Measurements from ENCODE around the gene PTCRA.

Gene PTCRA

DNA sequence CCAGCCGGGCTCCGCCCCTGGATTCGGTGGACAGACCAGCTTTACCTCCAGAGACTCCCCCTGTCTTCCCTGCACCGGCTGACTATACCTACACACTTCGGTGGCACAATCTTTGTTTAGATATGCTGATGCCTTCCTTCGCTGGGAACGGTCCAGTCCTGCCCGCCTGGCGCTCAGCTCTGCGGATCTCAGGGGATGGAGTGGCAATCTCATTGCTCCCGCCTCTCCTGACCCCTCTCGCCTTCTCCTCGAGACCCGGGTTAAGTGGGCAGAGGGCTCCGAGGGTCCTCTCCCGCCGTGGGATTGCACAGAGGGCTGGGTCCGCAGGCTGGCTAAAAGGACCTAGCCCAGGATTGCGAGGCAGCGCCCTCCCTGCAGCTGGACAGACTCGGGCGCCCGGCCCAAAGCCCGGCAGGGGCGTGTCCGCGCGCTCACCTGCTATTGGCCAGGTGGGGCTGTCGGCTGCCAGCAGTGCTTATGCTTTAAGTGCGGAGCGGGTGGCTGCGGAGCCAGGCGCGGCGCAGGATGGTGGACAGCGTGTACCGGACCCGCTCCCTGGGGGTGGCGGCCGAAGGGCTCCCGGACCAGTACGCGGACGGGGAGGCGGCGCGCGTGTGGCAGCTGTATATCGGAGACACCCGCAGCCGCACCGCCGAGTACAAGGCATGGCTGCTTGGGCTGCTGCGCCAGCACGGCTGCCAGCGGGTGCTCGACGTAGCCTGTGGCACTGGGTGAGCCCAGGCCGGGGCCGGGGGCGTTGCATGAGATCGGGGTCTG is 44.6 kb downstream of the PTCRA start, which contains the start of gene GNMT:
Gene GNMT (plus strand): TSS at position 512 of the 777 bp plus-strand sequence. CDS start 14 bp downstream, at position 526.
- TF ChIP-seq, protein P1, sequence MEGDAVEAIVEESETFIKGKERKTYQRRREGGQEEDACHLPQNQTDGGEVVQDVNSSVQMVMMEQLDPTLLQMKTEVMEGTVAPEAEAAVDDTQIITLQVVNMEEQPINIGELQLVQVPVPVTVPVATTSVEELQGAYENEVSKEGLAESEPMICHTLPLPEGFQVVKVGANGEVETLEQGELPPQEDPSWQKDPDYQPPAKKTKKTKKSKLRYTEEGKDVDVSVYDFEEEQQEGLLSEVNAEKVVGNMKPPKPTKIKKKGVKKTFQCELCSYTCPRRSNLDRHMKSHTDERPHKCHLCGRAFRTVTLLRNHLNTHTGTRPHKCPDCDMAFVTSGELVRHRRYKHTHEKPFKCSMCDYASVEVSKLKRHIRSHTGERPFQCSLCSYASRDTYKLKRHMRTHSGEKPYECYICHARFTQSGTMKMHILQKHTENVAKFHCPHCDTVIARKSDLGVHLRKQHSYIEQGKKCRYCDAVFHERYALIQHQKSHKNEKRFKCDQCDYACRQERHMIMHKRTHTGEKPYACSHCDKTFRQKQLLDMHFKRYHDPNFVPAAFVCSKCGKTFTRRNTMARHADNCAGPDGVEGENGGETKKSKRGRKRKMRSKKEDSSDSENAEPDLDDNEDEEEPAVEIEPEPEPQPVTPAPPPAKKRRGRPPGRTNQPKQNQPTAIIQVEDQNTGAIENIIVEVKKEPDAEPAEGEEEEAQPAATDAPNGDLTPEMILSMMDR (IDR thresholded peaks at IDR 0.05; ENCODE audit: low read depth, low read length) = no peak; the same call in 1 of the 2 replicates
- DNase-seq (ENCODE audit: extremely low read depth, low read depth) = no peak

DNA sequence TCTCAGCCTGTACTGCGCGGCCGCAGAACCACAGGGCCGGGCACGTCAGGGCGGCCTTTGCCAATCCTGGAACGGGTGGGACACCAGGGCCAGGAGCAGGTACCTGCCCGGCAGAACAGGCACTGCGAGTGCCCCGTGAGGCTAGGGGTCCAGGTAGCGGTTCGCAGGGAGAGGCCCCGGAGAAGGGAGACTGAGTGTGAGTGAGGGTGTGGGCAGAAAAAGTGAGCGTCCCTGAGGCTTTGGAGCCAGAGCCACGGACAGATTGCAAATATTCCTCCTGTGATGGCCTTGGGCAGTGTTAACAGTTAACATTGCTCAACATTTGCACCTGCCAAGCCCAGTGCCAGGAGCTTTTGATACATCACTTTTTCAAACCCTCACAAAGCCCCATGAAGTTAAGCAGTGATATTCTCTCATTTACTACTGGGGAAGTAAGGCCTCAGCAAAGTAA is 45.2 kb downstream of the PTCRA start:
- TF ChIP-seq, protein P1 (IDR thresholded peaks at IDR 0.05; ENCODE audit: low read depth, low read length) = no peak
- DNase-seq (ENCODE audit: extremely low read depth, low read depth) = no peak

DNA sequence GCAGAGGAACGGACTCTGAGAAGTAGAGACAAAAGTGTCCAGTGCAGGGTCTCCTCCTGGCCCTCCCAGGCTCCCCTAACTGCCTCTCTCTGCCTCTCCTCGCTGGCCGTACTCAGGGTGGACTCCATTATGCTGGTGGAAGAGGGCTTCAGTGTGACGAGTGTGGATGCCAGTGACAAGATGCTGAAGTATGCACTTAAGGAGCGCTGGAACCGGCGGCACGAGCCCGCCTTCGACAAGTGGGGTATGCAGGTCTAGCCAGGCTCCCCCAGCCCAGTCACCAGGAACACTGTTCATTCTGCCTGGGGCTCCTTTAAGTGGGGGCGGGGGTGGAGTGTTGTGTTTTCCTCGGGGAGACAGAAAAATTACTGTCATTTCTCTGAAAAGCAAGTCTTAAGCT is 46.2 kb downstream of the PTCRA start:
- TF ChIP-seq, protein P1 (IDR thresholded peaks at IDR 0.05; ENCODE audit: low read depth, low read length) = no peak
- DNase-seq (ENCODE audit: extremely low read depth, low read depth) = no peak

DNA sequence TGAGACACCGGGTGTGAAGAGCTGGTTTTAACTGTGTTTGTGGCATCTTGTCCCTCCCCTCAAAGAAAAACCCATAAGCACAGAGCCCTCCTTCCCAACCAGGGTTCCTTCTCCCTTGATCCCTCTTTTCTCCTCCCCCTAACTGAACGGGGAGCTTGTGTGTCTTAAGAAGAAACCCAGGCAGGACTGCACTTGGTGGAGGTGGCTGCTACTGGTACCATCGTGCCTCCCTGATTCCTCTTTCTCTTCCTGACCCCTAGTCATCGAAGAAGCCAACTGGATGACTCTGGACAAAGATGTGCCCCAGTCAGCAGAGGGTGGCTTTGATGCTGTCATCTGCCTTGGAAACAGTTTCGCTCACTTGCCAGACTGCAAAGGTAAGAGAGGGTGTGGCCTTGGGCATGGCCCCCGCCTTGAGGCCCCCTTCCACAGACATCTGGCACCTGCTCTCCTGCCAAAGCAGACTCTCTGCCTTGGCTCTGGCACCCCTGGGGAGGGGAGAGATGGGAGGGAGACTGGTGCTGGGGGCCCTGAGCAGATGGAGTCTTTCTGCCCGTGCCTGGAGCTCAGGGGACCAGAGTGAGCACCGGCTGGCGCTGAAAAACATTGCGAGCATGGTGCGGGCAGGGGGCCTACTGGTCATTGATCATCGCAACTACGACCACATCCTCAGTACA is 46.8 kb downstream of the PTCRA start:
- TF ChIP-seq, protein P1 (IDR thresholded peaks at IDR 0.05; ENCODE audit: low read depth, low read length) = no peak
- no peak for DNase-seq (ENCODE audit: extremely low read depth, low read depth)

DNA sequence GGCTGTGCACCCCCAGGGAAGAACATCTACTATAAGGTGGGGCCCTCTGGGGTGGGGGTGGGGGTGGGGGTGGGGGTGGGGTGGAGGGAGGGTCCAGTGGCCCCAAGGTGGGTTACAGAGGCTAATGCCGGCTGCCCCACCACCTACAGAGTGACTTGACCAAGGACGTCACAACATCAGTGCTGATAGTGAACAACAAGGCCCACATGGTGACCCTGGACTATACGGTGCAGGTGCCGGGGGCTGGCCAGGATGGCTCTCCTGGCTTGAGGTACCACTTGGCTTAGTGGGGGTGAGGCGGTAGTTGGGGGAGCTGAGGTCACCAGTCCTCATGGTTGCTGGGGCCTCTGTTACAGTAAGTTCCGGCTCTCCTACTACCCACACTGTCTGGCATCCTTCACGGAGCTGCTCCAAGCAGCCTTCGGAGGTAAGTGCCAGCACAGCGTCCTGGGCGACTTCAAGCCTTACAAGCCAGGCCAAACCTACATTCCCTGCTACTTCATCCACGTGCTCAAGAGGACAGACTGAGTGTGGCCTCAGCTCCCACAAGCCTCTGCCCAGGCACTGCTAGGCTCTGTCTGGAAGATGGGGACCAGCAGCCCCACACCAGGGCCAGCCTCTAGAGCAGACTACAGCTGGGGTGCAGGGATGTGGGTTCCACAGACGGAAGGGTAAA is 47.5 kb downstream of the PTCRA start:
- TF ChIP-seq, protein P1 (IDR thresholded peaks at IDR 0.05; ENCODE audit: low read depth, low read length) = no peak
- DNase-seq (ENCODE audit: extremely low read depth, low read depth) = no peak

DNA sequence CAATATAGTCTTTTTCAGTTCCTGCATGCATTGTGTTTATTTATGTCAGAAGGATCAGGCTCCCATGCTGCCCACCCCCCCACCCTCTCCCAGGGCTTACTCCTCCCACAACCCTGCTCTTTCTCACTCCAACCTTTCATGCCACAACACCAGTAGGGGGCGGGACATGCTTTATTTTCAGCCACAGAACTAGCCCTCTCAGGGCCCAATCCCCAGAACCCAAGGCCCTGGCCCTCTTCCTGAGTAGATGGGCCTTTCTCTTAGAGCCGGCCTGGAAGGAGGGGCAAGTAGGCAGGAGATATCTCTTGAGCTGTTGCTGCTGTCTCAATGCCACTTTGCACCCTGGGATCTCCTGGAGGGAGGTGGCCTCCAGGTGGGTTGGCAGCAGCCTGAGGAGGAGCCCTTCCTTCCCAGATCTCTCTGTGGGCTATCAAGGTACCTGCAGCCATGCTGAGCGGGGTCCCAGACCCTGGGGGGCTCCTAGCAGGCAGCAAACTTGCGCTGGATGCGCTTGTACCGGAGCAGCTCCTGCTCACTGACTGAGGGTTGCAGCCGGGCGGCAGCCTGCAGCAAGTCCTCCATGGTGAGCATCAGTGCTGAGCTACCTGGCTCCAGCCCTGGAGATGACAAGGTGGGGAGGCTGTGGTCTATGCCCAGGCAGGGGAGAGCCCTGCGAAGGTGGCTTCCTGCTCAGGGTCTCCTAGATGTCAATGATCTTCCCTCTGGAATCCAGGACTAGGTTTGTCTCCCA is 48.2 kb downstream of the PTCRA start:
- TF ChIP-seq, protein P1 (IDR thresholded peaks at IDR 0.05; ENCODE audit: low read depth, low read length) = peak; percentile 17
- DNase-seq (ENCODE audit: extremely low read depth, low read depth) = no peak

All from AG09319 (cell line).